ENCODE results near the gene TRPC4.

Gene TRPC4

DNA sequence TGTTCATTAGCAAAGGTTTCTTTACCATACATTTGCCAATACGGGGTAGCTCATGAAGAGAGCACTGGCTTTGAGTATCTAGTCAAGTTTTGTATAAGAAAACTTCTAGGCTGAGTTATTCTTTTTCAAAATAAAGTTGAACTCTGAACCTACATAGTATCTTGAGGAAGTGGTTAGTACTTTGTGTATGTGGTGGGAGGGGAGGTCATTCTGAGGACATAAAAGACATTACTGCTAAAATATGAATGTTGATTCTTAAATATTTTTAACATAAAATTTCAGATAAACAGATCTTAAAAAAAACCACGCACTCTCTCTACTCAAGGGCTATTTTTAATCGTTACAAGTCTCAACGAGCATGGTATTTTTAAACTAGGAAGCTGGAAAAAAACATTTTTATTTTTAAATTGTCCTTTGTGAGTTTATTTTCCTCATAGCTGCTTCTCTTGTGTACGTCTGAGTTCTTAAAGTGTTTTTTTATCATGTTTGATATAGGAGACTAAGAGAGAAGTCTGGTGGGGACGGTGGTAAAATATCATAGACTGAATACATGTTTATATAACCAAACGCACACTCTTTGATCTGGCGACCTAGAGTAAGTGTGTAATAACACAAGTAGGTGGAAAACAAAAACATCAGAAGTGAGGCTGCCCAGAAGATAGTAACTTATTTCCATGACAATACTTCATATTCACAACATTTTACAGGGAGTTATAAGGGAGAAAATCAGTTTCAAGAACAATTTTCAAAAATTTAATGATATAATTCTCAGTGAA is 153.0 kb downstream of the TRPC4 start:
- no peak for DNase-seq (ENCODE audit: low spot score)

DNA sequence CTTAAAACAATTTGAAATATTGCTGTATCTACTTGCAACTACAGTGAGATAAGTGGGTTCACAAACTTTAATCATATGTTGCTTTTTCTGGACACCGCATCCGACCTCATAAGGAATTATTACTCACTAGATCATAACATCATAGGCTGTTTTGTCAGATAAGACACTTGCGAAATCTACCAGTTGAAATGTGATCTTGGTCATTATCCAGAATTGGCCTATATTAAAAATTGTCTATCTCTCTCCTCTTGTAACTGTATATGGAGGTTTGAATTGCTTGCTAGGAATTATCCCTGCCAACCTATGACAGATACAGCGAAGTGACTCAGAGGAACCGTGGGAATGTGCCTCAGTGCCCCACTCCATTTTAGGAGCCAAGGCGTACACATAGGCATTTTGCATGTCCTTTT is 154.0 kb downstream of the TRPC4 start:
- no peak for DNase-seq (ENCODE audit: low spot score)

- DNase-seq (ENCODE audit: low spot score): no peak
Measured at GRCh38 chr13:37709318-37709717, 160.3 kb downstream of the TRPC4 start.

DNA sequence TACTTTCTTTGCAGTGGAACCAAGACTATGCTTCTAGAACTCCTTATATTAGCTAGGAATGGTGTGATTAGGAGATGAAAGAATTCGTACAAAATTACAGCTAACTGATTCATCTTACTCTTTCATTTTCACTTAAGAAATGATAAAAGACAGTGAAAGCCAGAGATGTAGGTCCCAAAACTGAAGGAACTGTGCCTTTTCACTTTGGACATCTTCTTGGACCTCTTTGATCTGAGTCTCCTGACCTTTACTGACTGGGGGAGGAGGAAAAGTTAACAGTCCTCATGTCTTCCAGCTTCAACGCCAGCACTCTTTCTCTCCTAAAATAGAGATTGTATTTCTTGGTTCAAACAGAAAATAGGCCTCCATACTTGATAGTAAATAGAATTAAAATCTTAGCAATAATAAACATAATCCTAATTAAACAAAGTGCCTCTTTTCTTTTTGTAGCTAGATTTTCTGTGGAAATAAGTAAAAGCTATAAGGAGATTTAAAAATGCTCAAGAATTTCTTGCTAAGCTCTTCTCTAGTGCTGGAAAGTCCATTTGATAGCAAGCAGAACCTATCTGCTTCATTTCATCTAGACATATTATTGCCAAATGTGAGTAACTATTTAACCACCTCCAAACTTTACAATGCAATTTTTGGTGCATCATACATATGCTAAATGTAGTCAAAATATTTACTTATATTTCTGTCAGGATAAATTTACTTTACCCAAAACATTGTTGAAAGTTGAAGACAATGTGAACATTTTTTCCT is 161.7 kb downstream of the TRPC4 start:
- DNase-seq (ENCODE audit: low spot score): no peak

DNA sequence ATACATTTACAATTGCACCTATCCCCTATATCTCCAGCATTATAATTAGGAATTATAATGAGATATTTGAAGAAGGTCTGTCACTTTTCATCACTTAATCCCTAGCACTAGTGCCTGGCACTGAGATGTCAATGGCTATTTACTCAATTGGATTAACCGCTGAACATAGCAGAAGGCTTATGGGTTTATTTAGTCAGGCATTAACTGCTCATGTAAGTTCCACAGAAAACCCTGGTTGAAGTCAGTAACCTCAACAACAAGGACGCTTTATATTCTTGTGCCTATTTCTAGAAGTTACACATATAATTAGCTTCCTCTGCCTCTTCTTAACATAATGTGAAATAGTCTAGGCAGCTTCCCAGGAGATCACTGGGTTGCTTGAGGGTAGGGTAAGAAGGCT is 163.5 kb downstream of the TRPC4 start:
- no peak for DNase-seq (ENCODE audit: low spot score)

GRCh38 chr13:37701972-37702371 is 167.6 kb downstream of the TRPC4 start:
- no peak for DNase-seq (ENCODE audit: low spot score)

- DNase-seq (ENCODE audit: low spot score): no peak
Measured at GRCh38 chr13:37701306-37701705, 168.3 kb downstream of the TRPC4 start.

DNA sequence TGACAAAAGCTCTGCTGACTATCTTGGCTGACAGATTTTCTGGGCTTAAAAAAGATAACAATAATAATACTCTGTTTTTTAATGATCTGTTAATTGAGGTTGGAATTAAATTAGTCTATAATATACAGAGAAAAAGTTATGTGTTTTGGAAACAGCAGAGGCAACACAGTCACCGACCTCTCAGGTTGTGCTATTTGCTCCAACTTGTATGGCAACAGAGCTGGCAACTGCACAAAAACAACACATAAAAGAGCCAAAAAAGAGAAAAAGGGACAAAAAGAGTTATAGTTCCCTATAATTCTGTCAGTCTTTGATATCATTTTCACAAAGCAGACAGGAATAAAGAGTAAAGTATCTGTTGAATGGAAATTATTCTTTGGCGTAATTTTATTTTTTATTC is 168.7 kb downstream of the TRPC4 start:
- no peak for DNase-seq (ENCODE audit: low spot score)

- no peak for DNase-seq (ENCODE audit: low spot score)
Measured at GRCh38 chr13:37695200-37695599, 174.4 kb downstream of the TRPC4 start.

- no peak for DNase-seq (ENCODE audit: low spot score)
Measured at GRCh38 chr13:37690361-37690760, 179.2 kb downstream of the TRPC4 start.

- DNase-seq (ENCODE audit: low spot score): no peak
Measured at GRCh38 chr13:37686501-37686900, 183.1 kb downstream of the TRPC4 start.

- DNase-seq (ENCODE audit: low spot score): no peak
Measured at GRCh38 chr13:37685206-37685605, 184.4 kb downstream of the TRPC4 start.

DNA sequence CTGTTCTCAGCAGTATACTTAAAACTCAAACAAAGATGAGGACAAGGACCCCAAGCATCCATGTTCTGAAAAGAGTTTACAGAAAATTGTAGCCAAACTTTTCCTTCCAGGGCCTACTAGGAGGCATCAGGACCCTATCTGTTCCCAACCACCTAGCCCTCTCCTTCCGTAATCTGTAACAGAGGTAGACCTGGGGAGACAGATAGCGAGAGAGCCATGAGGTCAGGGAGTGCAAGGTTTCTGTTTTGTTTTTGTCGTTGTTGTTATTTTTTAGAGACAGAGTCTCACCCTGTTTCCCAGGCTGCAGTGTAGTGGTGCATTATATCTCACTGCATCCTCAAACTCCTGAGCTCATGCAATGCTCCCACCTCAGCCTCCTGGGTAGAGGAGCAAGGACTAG is 187.1 kb downstream of the TRPC4 start:
- no peak for DNase-seq (ENCODE audit: low spot score)

DNA sequence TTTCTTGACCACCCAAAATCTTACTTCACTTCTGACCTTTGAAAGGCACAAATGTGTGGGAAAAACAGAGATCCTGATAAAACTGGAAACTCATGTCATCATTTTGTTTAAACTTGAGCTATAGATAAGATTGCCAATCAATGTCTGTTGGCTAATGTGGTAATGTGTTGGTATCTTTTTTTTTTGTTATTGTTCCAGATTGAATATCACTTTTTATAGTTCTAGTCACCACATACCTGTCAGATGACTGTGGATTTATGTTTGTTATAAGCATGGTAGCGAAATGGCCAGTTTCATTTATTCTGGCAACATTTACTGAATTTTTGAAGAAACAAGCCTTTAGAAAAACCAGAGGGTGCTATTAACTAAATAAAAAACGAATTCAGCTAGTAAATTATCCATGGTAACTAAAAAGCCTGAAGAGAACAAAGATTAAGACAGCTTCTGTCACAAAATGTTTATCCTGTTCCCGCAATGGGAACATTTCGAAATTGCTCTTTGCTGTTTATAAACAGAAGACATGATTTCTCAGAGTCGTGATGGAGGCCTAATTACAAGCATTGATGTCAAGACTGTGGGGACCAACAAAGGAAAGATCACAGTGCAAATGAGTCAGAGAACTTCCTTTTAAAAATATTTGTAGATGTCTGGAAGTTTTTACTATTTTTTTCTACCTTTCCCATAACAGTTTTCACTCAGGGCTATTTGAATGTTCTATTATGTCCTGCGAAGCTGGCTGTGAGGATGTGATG is 188.1 kb downstream of the TRPC4 start:
- no peak for DNase-seq (ENCODE audit: low spot score)

DNA sequence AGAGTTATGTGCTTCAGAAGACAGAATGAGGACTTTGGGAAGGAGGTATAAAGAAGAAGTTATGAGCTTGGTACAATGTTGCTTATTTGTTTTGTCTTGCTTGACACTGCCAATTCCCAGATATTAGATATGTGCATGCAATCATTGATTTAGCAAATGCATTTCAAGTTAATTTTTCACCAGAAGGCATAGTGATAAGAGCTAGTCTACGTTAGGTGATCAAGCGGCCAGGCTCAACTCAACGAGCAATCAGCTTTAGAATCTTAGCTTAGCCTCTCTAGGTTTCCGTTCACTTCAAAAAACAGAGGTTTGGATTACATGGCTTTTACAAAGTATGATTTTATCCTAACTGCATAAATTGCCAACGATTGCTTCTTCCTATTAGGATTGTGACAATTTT is 189.4 kb downstream of the TRPC4 start:
- DNase-seq (ENCODE audit: low spot score): no peak

DNA sequence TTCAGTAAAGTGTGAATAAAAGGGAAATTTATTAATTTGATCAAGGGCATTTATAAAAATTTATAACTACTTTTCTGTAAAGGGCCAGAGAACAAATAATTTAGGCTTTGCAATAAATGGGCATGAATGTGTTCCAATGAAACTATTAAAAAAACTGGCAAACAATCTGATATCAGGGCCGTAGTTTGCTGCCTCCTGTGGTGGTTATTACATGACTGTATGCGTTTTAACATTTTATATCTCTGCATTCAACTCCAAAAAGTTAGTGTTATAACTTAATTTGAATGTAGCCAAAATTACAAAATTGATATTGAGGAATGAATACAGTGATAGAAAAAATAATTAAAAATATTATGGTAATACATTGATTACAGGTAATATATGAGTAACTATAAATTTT is 190.5 kb downstream of the TRPC4 start:
- no peak for DNase-seq (ENCODE audit: low spot score)

DNA sequence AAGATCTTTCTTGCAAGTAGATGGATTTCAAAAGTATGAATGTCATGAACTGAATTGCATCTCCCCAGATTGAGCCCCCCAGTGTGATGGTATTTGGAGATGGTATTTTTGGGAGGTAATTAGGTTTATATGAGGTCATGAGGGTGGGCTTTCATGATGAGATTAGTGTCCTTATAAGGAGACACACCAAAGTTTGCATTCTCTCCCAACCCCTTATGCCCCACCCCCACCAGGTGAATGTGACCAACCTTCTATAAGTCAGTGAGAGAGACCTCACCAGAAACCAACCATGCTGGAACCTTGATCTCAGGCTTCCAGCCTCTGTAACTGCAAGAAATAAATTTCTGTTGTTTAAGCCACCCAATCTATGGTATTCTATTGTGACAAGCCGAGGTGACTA is 199.7 kb downstream of the TRPC4 start:
- DNase-seq (ENCODE audit: low spot score): no peak

DNA sequence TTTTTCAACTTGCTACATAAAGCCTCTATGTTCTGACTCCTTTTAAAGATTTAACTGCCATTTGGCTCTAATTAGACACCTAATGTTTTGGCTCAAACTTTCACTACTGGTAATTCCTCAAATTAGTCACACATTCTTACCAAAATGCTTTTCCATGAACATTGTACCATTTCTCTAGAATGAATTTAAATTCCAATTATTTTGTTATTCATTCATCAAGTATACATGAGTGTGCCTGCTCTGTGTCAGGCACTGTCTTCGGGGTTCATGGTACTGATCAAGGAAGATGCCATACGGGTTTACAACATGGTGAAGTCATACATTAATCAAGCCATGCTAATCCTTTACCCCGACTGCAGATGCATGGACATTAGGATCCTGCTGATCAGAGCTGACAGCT is 201.9 kb downstream of the TRPC4 start:
- no peak for DNase-seq (ENCODE audit: low spot score)

DNA sequence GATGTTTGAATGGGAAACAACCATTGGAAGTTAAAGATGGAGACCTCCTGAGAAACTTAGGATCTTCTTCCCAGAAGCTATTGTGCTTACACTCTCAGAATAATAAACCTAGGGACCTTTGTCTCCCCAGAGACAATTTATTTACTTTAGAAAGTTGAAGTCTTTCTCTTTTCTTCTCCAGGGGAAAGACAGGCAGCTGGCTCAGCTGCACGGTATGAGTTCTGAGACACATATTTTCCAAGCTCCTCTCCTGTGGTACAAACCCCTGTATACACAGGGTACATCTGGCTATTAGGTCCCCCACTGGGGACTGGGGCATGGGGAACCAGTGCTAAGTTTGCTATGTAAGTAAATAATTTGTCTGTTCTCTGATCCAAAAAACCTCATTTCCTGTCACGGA is 203.5 kb downstream of the TRPC4 start:
- DNase-seq (ENCODE audit: low spot score): no peak

DNA sequence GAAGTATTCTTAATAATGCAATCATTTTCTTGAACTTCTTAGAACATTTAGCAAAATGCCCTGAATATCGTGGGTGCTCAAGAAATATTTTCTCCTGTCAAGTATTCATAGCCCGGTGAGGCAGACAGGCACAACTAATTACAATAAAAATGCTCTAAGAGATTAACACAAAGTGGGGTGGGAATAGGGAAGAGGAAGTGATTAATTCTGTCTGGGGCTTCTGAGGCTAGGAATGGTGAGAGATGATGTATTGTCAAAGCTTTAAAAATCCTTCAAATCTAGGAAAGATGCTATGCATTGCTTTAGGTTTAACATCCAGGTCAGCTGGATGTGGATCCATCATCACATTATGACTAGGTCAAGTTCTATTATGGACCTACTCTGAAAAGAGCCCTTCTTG is 204.2 kb downstream of the TRPC4 start:
- no peak for DNase-seq (ENCODE audit: low spot score)

- DNase-seq (ENCODE audit: low spot score): no peak
Measured at GRCh38 chr13:37663724-37664123, 205.8 kb downstream of the TRPC4 start.

DNA sequence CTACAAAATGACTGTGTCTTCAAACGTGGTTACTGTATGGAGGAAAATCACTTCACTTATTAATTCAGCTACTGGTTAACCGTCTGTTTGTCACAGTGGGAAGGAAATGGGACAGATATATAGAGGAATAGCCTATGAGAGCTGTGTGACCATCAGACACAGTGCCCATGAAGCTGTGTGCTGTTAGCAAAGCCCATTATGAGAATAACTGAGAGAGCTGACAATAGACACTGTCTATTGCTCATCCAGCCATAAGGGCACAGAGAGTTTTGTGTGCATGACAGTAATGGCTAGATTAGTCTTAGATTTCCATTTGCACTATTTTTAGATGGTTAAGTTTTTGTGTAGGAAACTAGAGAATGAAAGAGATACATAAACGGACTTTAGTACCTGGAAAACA is 206.9 kb downstream of the TRPC4 start:
- no peak for DNase-seq (ENCODE audit: low spot score)

GRCh38 chr13:37657956-37658355 is 211.6 kb downstream of the TRPC4 start:
- no peak for DNase-seq (ENCODE audit: low spot score)

All from cerebellar cortex (tissue), 1 donor.